Cardiac fibroblast (primary cell): Measurements from ENCODE around the gene FREY1.

Experiments
- DNase-seq, 2 donors: peaks; one replicate each; pipeline versions ENCODE4 v3.0.0 to v3.0.0-alpha.2; 2010; ENCODE audit warnings: low read depth in 2 of 2
- H3K4me3 ChIP-seq, 2 donors: replicated peaks in 1 of 2; 1 replicate in 1 of 2; 2 replicates in 1 of 2; pipeline ENCODE4 v1.5.1; 2011; ENCODE audit warnings: low read depth in 2 of 2, low read length in 2 of 2, mild to moderate bottlenecking in 2 of 2, moderate library complexity in 1 of 2
- TF ChIP-seq, protein P1 (sequence below): IDR thresholded peaks from one replicate; pipeline ENCODE4 v1.5.1; 2011; ENCODE audit warnings: low read depth, mild to moderate bottlenecking, low read length, inconsistent platforms

The FREY1 gene

DNA sequence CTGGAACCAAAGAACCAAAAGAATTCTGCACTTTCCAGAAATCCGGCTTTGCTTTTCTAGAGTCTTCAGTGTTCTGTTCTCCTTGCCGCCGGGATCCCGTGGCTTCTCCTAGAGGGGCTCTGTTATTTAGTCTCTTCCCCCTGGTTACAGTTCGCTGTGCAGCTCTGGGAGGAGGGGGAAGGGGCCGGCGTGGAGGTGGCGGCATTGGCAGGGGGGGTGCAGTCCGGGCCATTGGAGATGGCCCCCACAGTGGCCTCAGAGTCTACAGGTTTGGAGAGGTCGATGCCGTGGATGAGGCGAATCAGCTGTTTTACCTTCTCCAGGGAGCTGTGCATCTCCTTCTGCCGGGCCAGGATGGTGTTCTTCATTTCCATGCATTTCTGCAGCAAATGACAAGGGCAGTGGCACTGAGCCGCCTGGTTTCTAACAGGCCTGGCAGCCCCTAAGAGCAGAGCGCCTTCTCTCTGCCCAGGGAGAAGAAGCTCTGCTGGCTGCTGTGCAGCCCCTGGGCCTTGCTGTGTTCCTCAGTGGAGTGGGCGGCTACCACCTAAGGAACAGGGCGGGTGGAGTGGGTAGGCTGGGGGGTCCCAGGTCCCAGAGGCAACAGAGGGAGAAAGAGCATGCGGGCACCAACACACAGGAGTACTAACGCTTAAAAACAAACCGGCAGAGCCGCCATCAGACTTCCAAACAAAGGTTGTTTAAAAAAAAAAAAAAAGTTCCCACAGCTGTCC is 26.9 kb upstream of the FREY1 start:
- TF ChIP-seq, protein P1, sequence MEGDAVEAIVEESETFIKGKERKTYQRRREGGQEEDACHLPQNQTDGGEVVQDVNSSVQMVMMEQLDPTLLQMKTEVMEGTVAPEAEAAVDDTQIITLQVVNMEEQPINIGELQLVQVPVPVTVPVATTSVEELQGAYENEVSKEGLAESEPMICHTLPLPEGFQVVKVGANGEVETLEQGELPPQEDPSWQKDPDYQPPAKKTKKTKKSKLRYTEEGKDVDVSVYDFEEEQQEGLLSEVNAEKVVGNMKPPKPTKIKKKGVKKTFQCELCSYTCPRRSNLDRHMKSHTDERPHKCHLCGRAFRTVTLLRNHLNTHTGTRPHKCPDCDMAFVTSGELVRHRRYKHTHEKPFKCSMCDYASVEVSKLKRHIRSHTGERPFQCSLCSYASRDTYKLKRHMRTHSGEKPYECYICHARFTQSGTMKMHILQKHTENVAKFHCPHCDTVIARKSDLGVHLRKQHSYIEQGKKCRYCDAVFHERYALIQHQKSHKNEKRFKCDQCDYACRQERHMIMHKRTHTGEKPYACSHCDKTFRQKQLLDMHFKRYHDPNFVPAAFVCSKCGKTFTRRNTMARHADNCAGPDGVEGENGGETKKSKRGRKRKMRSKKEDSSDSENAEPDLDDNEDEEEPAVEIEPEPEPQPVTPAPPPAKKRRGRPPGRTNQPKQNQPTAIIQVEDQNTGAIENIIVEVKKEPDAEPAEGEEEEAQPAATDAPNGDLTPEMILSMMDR, result no peak
- DNase-seq, result no peak
- no peak overlapping the region for H3K4me3 ChIP-seq

DNA sequence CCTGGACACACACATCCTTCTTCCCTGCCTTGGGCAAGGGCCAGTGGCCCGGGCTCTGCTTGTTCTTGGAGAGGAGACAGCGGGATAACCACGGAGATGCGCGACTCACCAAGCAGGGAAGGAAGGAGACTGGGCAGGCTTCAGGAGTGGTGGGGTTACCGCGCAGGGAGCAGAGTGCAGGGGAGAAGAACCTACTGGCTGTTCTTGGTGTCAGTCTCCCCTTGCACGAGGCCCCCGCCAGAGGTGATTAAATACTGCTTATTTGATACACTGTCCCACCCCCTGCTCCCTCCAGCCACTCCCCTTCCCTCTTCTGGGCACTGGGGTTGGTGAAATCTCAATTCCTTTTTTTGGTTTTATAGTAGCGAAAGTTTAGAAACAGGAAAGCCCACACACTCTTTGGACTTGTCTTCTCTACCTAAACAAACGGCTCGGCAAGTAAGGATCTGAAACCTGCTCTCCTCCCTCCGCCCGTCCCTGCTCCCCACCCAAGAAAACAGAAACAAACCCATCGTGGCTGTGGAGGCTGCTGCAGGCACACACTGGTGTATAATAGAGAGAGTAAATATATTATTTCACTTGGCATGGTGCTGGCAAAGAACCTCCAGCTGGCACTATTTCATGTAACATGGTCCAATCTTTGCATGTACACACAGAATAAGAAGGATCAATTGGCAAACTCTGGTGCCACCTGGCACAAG is 26.2 kb upstream of the FREY1 start:
- DNase-seq, result no peak
- H3K4me3 ChIP-seq, result no peak overlapping the region
- TF ChIP-seq, protein P1, result no peak

DNA sequence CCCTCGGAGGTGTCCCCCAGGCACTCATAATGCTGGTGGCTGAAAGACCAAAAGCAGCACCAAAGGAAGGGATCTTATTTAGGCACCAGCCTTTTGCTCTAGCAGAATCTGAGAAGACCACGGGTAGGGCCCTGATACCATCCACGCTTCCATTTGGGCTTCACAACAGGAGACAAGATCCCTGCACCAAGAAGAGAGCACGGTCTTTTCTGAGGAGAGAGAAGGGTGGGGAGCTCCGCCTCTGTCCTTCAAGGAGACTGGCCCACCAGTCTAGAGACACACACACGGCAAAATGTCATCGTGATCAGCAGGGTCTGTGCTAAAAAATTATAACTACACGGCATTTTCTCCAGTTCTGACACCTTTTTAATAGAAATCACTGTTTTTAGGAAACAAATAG is 25.1 kb upstream of the FREY1 start:
- no peak for DNase-seq
- no peak overlapping the region for H3K4me3 ChIP-seq
- TF ChIP-seq, protein P1, result no peak

DNA sequence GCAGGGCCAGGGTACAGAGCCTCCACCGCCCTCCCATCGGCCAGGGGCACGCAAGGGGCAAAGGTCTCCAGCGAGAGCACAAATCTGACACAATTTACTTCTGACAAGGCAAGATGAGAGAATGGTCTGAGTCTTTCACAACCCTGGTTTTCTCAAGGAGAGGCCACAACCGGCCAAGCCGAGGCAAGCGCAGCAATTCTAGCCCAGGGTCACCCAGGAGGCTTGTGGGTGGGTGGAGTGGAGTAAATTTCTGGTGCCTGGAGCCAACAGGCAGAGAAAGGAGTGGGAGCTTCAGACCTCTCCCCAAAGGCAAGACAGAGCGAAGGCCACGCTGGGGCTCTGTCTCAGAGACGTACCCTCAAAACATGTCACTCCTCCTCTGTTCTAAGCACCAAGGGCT is 24.7 kb upstream of the FREY1 start:
- TF ChIP-seq, protein P1, result no peak

DNA sequence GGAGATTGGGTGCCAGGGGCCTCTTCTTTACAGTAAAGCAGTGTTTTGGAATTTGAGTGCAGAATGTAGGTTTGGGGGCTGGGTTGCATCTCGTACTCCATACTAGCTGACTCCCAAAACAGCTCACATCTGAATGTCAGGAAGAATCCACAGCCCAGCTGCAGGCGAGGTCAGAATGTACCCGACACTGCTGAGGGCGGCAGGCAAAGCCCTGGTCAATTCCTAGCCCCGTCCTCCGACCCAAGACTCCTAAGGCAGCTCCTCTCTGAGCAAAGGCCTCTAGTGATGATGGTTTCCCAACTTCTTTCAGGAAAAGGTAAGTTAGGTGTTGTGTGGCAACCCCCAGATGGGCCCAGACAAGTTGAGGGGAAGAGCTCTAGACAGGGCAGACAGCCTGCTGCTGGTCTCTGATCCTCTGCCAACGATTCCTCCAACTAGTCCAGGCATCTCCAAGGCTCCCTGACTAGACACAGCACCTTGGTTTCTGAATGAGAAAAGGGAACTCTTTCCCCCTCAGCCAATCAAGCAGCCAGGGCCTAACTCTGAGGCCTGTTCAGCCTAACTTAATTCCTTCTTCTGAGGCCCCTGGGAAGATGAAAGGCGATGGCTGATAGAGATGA is 24.0 kb upstream of the FREY1 start:
- TF ChIP-seq, protein P1, result no peak
- no peak for DNase-seq
- no peak overlapping the region for H3K4me3 ChIP-seq

More for the DNA sequence above, 24.7 kb upstream of the FREY1 start:
- H3K4me3 ChIP-seq, result no peak overlapping the region
- no peak for DNase-seq

DNA sequence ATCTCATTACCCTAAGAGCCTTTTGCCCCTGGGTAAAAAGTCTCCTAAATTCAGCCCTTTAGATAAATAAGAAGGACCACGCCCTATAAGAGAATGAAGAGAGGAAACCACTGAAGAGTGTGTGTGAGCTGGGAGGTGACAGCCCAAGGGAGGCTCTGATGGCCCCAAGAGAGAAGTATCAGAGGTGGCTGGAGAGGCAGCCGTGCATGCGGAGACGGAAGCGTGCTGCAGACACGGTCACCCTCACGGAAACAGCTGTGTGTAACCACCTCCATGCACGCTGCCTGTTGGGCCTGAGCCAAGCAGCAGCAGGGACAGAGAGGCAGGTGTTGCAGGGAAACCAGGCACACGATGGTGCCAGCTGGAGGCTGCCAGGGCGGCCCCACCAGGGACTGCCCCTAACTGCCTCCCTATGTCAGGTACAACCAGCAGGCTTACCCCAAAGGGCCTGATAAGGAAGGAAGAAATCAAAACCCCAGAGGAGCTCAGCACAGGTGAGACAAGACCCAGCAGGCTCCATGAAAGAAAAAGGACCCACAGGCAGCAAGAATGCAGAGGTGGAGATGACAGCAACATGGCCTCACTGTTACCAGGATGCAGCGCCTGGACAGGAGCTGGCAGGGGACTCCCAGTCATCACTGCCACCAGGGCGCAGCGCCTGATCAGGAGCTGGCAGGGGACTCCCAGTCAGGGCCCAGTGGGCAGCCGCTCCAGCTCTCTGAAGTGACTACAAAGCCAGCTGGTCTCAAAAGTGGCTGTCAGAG is 23.1 kb upstream of the FREY1 start:
- no peak for DNase-seq
- H3K4me3 ChIP-seq, result no peak overlapping the region
- TF ChIP-seq, protein P1, result no peak
